Uterus (tissue), 4 donors: Measurements from ENCODE around the gene IKZF1. TPM values are rescaled to one million over a fixed set of nuclear protein-coding genes. Genes with fewer than 3 reads are reported as not detected.

Source experiments
- DNase-seq, 2 donors: peaks; one replicate each; pipeline ENCODE4 v3.0.0-alpha.2; 2019 to 2020
- H3K27ac ChIP-seq, 2 donors: fragments of 200-600 bp; sonication (generic); 1 replicate in 1 of 2; 2 replicates in 1 of 2; pipeline ENCODE4 v1.5.1; 2016 to 2018
- H3K27me3 ChIP-seq, 2 donors: fragments of 200-600 bp; sonication (generic); one replicate each; pipeline ENCODE4 v1.5.1; 2018 to 2019; ENCODE audit warnings: control low read depth in 1 of 2
- H3K36me3 ChIP-seq, 2 donors: fragments of 200-600 bp; sonication (generic); one replicate each; pipeline ENCODE4 v1.5.1; 2019; ENCODE audit warnings: control low read depth in 1 of 2
- H3K4me1 ChIP-seq, 2 donors: fragments of 200-600 bp; sonication (generic); one replicate each; pipeline ENCODE4 v1.5.1; 2018 to 2019; ENCODE audit warnings: control low read depth in 1 of 2
- H3K4me3 ChIP-seq, 2 donors: fragments of 200-600 bp; sonication (generic); 1 replicate in 1 of 2; 2 replicates in 1 of 2; pipeline ENCODE4 v1.5.1; 2018 to 2019; ENCODE audit warnings: mild to moderate bottlenecking in 1 of 2
- H3K9me3 ChIP-seq, 2 donors: fragments of 200-600 bp; sonication (generic); one replicate each; pipeline ENCODE4 v1.5.1; 2019; ENCODE audit warnings: control low read depth in 1 of 2
- POLR2A ChIP-seq, 2 donors: fragments of 450-650 bp; IDR thresholded peaks; one replicate each; pipeline ENCODE4 v1.6.1; 2016; ENCODE audit warnings: antibody characterized with exemption in 2 of 2, mild to moderate bottlenecking in 1 of 2, moderate library complexity in 1 of 2
- intact Hi-C: fragments of 100-400 bp; cut with DNase I; formaldehyde crosslinking; loops from one replicate; pipeline ENCODE4 v1.15.1; 2023; ENCODE audit warnings: low total_unique reads
- total RNA-seq, 4 donors: library from RNA; depleted of rRNA in 3 of 4; stranded (reverse); fragments of >200 nt in 3 of 4; gene quantifications; one replicate each; pipeline versions ENCODE4 v1.1.0 to v1.2.4, GENCODE V29; 2014 to 2023
- TF ChIP-seq, protein P1 (sequence below), 4 experiments: fragments of 200-600 bp in 2 of 4; fragments of 450-650 bp in 2 of 4; sonication (generic) in 2 of 4; IDR thresholded peaks; one replicate each; pipeline ENCODE4 v1.5.1; 2016 to 2019; ENCODE audit warnings: antibody characterized with exemption in 4 of 4, mild to moderate bottlenecking in 2 of 4, moderate library complexity in 1 of 4
- donor health status: DM: yes; HTN: yes; CAD: no.

The IKZF1 gene
- total RNA-seq, 4 donors from 2014 or later = 7.0 to 828 (median 12.8) TPM

DNA sequence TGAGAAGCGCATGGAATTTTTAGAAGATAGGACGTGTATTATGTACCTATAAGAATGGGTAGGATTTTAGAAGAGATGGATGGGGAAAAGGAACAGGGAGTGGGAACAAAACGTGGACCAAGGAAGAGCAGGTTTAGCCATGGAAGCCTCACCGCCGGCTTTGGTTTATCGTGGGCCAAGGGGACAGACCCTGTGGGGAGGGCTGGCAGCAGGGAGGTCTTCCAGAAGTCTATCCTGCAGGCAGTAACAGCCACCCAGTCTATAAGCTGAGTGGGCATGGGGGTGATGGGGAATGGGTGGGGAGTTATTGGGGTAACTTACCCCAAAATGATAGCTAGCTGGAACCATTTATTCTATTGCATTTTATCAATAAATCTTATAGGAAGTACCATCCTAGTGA, 44.9 kb downstream of the IKZF1 start:
- H3K27me3 ChIP-seq = no peaks in the 10 kb centered on the region
- H3K9me3 ChIP-seq = no peaks in the 10 kb centered on the region
- TF ChIP-seq, protein P1, sequence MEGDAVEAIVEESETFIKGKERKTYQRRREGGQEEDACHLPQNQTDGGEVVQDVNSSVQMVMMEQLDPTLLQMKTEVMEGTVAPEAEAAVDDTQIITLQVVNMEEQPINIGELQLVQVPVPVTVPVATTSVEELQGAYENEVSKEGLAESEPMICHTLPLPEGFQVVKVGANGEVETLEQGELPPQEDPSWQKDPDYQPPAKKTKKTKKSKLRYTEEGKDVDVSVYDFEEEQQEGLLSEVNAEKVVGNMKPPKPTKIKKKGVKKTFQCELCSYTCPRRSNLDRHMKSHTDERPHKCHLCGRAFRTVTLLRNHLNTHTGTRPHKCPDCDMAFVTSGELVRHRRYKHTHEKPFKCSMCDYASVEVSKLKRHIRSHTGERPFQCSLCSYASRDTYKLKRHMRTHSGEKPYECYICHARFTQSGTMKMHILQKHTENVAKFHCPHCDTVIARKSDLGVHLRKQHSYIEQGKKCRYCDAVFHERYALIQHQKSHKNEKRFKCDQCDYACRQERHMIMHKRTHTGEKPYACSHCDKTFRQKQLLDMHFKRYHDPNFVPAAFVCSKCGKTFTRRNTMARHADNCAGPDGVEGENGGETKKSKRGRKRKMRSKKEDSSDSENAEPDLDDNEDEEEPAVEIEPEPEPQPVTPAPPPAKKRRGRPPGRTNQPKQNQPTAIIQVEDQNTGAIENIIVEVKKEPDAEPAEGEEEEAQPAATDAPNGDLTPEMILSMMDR (IDR thresholded peaks at IDR 0.05) = no peak
- no peak for TF ChIP-seq POLR2A (IDR thresholded peaks at IDR 0.05)
- H3K4me1 ChIP-seq = no peaks in the 10 kb centered on the region
- intact Hi-C loops = no loop called here
- no peak for DNase-seq
- H3K27ac ChIP-seq = no peak overlapping the region
- no peak overlapping the region for H3K4me3 ChIP-seq
- H3K36me3 ChIP-seq = no peaks in the 10 kb centered on the region

DNA sequence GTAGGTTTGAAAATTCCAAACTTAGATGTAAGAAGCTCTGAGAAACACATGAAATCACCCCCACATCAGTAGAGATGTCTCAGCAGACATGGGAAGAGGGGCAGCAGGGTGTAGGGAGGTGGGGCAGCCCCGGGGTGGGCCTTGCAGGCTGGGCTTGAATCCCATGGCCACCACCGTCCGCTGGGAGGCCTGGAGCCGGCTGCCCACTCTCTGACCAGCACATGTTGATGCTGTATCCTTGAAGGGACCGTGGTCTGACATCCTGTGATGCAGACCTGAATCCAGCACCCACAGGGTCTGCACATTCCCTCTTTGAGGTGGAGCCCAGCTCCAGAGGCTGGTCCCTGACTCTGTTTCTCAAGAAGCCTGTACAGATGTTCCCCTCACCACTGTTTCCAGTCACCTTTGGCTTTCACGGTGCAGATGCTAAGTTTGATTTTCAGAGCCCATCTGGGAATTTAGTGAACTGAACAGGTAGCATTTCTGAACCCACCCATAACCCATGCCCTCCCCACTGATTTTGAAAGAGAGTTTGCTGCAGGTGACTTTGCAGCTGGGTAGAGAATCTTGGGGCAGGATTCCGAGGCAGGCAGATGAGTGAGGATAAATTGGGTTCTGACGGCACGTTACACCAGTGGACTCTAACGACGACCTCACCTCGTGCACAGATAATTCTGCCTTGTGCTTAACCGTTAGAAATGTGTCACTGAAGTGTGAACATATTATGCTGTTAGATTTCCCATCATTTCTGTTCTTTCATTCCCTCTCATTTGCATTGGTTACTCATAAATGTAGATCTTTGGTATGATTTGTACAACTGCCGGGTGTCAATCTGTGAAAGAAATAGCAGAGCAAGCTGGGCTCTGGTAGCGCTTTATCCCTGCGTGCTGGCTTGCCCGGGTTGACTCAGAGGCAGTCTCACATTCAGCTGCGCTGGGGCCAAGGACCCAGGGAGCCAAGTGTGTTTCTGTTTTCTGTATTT, 45.7 kb downstream of the IKZF1 start:
- Histone ChIP-seq H3K36me3 (no peaks in the 10 kb centered on the region), H3K27ac (no peak overlapping the region), H3K9me3 (no peaks in the 10 kb centered on the region), H3K4me1 (no peaks in the 10 kb centered on the region), H3K27me3 (no peaks in the 10 kb centered on the region), H3K4me3 (no peak overlapping the region)
- no peak for TF ChIP-seq POLR2A (IDR thresholded peaks at IDR 0.05)
- TF ChIP-seq, protein P1 (IDR thresholded peaks at IDR 0.05) = no peak
- DNase-seq = no peak
- intact Hi-C loops = no loop called here

DNA sequence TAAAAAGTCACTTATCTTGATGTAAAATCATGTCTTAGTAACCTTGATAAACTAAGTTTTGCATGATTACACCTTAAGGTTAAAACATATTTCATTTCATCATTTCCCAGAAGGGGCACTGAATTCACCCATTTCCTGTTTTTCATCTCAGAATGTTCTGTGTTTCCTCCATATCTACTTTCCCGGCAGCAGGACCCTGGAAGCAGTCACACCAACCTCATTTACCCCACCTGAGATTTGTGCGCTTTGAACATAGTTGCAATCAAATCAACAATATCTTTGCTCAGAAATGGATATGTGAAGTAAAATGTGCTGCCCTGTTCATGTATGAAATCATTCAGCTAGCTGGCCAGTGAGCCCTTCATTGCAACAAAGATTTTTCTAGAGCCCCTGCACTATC, 46.8 kb downstream of the IKZF1 start:
- no peak for TF ChIP-seq POLR2A (IDR thresholded peaks at IDR 0.05)
- TF ChIP-seq, protein P1 (IDR thresholded peaks at IDR 0.05) = no peak
- Histone ChIP-seq H3K27ac (no peak overlapping the region), H3K9me3 (no peaks in the 10 kb centered on the region), H3K36me3 (no peaks in the 10 kb centered on the region), H3K4me3 (no peak overlapping the region), H3K27me3 (no peaks in the 10 kb centered on the region), H3K4me1 (no peaks in the 10 kb centered on the region)
- intact Hi-C loops = no loop called here
- no peak for DNase-seq

DNA sequence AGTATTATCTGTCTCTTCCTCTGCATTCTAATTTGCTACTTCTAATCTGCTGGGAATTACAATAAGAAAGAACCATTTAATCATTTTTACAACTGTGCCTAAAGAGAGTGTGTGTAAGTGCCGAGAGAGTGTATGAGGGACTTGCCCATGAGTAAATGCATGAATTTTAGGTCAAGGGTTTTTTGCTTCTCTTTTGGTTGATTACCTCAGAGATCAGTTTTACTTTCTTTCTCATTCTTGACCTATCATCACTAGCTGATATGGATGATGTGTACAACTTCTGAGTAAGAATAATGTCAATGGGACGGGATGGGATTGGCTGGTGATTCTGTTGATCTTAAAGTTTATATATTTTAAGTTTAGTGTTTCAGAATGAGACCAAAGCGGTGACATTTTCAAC, 47.8 kb downstream of the IKZF1 start:
- H3K27ac ChIP-seq = no peak overlapping the region
- no peaks in the 10 kb centered on the region for H3K27me3 ChIP-seq
- DNase-seq = no peak
- no peaks in the 10 kb centered on the region for H3K4me1 ChIP-seq
- H3K36me3 ChIP-seq = no peaks in the 10 kb centered on the region
- no peak overlapping the region for H3K4me3 ChIP-seq
- H3K9me3 ChIP-seq = no peaks in the 10 kb centered on the region
- intact Hi-C loops = no loop called here
- no peak for TF ChIP-seq POLR2A (IDR thresholded peaks at IDR 0.05)
- TF ChIP-seq, protein P1 (IDR thresholded peaks at IDR 0.05) = no peak

DNA sequence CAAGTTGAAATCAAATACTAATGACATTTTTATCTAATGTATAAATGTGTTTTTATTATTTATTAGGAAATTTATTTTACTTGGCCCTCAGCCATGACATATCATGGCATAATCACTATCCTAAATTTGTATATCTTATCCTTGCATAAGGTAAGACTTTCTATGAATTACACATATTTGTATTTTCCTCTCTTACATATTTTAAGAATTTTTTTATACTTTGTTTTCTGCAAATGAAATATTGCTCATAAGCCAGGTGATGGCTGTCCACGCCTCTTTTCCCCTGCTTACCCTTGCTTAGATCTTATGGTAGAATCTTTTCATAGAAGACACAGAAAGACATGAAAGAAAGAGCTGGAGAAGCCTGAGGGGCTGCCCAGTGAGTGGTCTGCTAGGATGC, 48.2 kb downstream of the IKZF1 start:
- DNase-seq = no peak
- Histone ChIP-seq H3K4me1 (no peaks in the 10 kb centered on the region), H3K36me3 (no peaks in the 10 kb centered on the region), H3K4me3 (no peak overlapping the region), H3K27ac (no peak overlapping the region), H3K9me3 (no peaks in the 10 kb centered on the region), H3K27me3 (no peaks in the 10 kb centered on the region)
- intact Hi-C loops = no loop called here
- TF ChIP-seq, protein P1 (IDR thresholded peaks at IDR 0.05) = no peak
- no peak for TF ChIP-seq POLR2A (IDR thresholded peaks at IDR 0.05)
